PC-9 (cell line): ENCODE measurements around the gene PTPN14.

ENCODE experiments used
- CTCF ChIP-seq: fragments of 200-600 bp; sonication (generic); conservative IDR thresholded peaks from 2 replicates; pipeline ENCODE4 v1.6.1; 2017; ENCODE audit warnings: mixed run types, antibody characterized with exemption, mild to moderate bottlenecking, moderate library complexity
- EZH2 ChIP-seq: fragments of 200-600 bp; sonication (generic); IDR thresholded peaks from 2 replicates; pipeline ENCODE4 v1.8.0; 2017; ENCODE audit warnings: antibody characterized with exemption, low read depth

DNA sequence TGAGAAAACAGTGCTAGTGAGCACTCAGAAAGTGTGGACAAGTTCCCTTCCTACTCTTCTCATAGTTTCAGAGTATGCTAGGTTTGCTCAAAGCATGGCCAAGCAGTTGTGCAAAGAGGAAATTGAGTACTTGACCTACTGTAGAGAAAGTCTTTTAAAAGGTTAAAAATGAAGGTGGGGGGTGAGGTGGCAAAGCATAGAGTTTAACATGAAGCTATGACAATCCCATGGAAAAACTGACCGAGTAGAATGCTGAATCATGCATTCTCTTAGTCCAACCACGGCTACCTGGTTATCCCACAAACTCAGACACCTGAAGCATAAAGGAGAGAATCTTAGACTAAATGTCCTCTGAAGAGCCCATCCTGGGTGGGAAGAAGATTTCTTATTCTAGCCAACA lies 79.9 kb downstream of the PTPN14 start:
- TF ChIP-seq CTCF (no peak), EZH2 (no peak)
